Stimulated activated CD8-positive, alpha-beta memory T cell treated with anti-CD3 and anti-CD28 coated beads, Interleukin-7, amount 100 ng/mL, for 1 hour (primary cell): Measurements from ENCODE around the gene GTSE1.

Source experiments
- DNase-seq, 2 donors: peaks; one replicate each; pipeline ENCODE4 v3.0.0-alpha.2; 2020; ENCODE audit warnings: low read depth in 2 of 2

Gene GTSE1

DNA sequence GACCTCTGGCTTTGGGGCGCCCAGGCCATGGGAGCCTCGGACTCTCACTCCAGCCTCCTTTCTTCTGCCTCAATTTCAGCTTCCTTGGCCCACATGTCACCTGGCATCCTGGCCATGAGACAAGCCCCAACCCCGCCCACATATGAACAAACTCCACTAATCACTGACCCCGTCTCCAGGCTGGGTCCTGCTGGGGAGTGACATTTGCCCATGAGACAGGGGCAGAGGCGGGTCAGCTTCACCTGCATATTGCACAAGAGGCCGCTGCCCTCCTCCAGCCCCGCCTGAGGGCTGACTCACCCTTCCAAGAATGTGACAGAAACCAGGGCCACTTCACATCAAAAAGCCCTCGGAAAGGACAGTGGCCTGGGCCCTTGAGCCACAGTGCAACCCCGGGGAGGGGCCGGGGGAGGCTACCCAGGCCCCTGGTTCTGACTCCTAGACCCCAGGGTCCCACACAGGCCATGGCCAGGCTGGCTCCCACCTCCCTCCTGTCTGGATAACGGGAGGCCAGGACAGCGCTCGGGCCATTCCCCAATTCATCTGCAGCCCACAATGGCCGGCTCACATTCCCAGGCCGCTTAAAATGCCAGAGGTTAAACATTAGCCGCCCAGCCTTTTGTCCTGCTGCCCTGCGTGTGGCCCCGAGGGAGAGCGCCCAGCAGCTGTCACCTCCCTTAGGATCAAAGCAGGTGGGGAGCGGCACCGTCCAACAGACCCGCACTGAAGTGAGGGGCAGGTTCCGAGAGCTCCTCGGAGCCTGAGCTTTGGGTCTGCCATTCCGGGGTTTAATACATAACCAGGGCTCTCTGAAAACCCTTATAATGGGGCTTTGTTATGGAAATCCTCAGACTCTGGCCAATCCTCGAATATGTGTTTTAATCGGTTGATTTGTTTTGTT is 81.1 kb downstream of the GTSE1 start:
- no peak for DNase-seq

DNA sequence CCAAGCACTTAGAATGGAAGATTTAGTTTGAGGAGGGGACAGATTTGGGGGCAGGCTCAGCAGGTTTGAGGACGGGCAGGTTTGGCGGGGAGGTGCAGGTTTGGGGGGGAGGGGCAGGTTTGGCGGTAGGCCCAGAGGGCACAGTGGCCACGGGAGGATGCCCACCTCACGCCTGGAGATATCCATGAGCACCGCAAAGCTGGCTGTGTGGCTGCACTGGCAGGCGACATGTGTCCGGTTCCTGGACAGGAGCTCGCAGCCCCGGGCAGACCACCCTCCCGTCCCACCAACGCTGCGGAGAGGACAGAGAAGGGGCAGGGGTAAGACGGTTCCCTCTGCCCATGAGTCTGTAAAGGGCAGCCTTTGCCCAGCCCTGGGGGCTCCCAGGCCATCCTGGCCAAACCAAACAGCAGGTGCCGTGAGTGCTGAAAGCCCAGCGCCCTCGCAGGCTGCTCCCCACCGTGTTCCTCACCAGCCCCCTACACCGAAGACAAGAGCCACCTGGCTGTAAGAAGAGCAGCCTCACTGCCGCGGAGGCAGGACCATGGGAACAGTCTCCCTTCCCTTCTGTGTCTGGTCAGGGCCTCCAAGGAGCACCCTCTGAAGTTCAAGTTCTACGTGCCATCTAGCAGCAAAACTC is 81.9 kb downstream of the GTSE1 start:
- no peak for DNase-seq

DNA sequence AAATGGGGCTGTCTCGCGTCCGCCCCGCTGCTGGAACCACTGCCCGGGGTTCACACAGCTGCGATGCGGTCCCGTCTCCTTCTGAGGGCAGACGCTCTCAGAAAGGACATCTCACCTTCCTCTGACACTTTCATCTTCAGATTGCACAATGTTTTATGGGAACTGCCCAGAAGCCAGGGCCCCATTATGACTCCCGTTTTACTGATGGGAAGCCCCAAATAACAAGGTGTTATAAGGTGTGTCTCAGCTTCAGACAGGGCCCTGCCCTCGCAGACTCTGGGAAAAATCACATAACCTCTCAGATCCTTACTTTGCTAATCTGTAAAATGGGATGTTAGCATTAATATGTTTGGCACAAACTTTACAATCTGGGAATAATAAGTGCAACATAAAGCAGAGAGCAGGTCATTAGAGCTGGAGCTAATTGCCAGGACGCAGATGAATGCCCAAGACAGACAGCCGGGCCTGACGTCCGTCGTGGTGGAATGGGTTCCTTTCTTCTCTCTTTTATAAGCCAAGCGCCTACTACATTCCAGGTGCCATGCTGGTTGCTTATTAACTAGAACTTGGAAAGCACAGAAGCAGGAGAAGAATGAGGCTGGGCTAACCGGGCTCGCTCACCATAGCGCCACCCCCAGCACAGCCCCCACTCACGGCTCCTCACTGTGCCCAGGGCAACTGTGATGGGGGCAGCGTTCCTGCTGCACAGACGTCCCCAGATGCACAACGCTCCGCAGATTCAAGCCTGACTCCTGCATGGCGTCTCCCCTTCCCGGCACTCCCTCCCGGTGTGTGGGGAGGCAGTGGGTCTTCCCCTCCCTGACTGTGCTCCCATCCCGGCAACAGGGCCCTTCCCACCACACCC is 82.6 kb downstream of the GTSE1 start:
- no peak for DNase-seq

DNA sequence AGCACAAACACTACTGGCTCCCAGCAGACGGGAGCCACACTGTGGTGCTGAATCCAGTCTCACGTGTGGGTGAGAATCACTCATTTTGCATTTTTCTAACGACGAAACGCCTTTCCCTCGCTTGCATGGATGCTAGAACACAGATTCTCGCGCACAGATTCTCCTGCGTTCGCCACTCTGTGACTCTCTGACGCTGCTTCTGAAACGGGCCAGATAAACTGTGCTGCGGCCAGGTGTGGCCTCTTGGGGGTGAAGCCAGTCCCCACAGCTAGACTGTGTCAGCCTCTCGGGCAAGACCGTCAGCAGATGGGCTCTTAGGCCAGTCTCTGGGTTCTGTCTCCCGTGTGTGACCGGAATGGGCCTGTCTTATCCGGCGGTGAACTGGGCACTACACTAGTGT is 83.4 kb downstream of the GTSE1 start:
- no peak for DNase-seq
